OCI-LY3 (cell line): ENCODE measurements around the gene MRPS27.

Source experiments
- EZH2phosphoT487 ChIP-seq: fragments of 200-600 bp; shearing (Covaris generic); IDR thresholded peaks from 2 replicates; pipeline ENCODE4 v1.6.1; 2018; ENCODE audit warnings: antibody characterized with exemption, mixed run types, low read depth
- TF ChIP-seq, protein P1 (sequence below): fragments of 200-600, 300-600 bp; sonication (generic); IDR thresholded peaks from 2 replicates; pipeline ENCODE4 v1.5.1; 2014; ENCODE audit warnings: antibody characterized with exemption, low read length, low read depth

- TF ChIP-seq, protein P1, sequence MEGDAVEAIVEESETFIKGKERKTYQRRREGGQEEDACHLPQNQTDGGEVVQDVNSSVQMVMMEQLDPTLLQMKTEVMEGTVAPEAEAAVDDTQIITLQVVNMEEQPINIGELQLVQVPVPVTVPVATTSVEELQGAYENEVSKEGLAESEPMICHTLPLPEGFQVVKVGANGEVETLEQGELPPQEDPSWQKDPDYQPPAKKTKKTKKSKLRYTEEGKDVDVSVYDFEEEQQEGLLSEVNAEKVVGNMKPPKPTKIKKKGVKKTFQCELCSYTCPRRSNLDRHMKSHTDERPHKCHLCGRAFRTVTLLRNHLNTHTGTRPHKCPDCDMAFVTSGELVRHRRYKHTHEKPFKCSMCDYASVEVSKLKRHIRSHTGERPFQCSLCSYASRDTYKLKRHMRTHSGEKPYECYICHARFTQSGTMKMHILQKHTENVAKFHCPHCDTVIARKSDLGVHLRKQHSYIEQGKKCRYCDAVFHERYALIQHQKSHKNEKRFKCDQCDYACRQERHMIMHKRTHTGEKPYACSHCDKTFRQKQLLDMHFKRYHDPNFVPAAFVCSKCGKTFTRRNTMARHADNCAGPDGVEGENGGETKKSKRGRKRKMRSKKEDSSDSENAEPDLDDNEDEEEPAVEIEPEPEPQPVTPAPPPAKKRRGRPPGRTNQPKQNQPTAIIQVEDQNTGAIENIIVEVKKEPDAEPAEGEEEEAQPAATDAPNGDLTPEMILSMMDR = no peak
- no peak for TF ChIP-seq EZH2phosphoT487
These were observed 4.3 kb upstream of the MRPS27 start for GRCh38 chr5:72324189-72324825.
